Neuronal stem cell (in vitro differentiated cells): ENCODE data around the gene BDNF.
A peak's percentile ranks its signal among the peaks of the same experiment; 100 is the strongest.

ENCODE experiments used
- DNase-seq: peaks from one replicate; pipeline ENCODE4 v3.0.0-alpha.2; 2013; ENCODE audit warnings: low spot score
- H2AFZ ChIP-seq: one replicate; pipeline ENCODE4 v1.6.1; 2013; ENCODE audit warnings: mild to moderate bottlenecking, low read length, inconsistent platforms
- H2AK5ac ChIP-seq: 2 replicates; pipeline ENCODE4 v1.6.1; 2013; ENCODE audit warnings: low read depth, mild to moderate bottlenecking, inconsistent platforms, low read length, moderate library complexity, mixed read lengths
- H2BK120ac ChIP-seq: 2 replicates; pipeline ENCODE4 v1.6.1; 2013; ENCODE audit warnings: low read depth, mild to moderate bottlenecking, inconsistent platforms, low read length, moderate library complexity, mixed read lengths
- H2BK12ac ChIP-seq: one replicate; pipeline ENCODE4 v1.6.1; 2013; ENCODE audit warnings: low read length, inconsistent platforms
- H2BK15ac ChIP-seq: 2 replicates; pipeline ENCODE4 v1.6.1; 2013; ENCODE audit warnings: mild to moderate bottlenecking, low read length, inconsistent platforms, mixed read lengths
- H2BK5ac ChIP-seq: one replicate; pipeline ENCODE4 v1.6.1; 2013; ENCODE audit warnings: inconsistent platforms, mild to moderate bottlenecking, low read length, moderate library complexity
- H3K14ac ChIP-seq: one replicate; pipeline ENCODE4 v1.6.1; 2013; ENCODE audit warnings: low read length, inconsistent platforms
- H3K18ac ChIP-seq: 2 replicates; pipeline ENCODE4 v1.6.1; 2013; ENCODE audit warnings: low read length, inconsistent platforms
- H3K23ac ChIP-seq: 2 replicates; pipeline ENCODE4 v1.6.1; 2013; ENCODE audit warnings: low read depth, mild to moderate bottlenecking, mixed read lengths, low read length, inconsistent platforms; ENCODE audit not compliant: poor library complexity
- H3K27ac ChIP-seq: replicated peaks from 3 replicates; pipeline ENCODE4 v1.5.1; 2013; ENCODE audit warnings: low read length, inconsistent platforms
- H3K27me3 ChIP-seq, 3 experiments: 2 replicates each; pipeline ENCODE4 v1.6.1; 2013; ENCODE audit warnings: low read length in 3 of 3, mild to moderate bottlenecking in 2 of 3, inconsistent platforms in 1 of 3, low read depth in 1 of 3, mixed read lengths in 1 of 3, moderate library complexity in 1 of 3; ENCODE audit not compliant: control insufficient read depth in 3 of 3, insufficient read depth in 3 of 3
- H3K36me3 ChIP-seq, 2 donors: replicated peaks in 1 of 2; 2 replicates each; pipeline ENCODE4 v1.6.1; 2013; ENCODE audit warnings: low read length in 2 of 2; ENCODE audit not compliant: control insufficient read depth in 2 of 2, insufficient read depth in 2 of 2
- H3K4ac ChIP-seq: 2 replicates; pipeline ENCODE4 v1.6.1; 2013; ENCODE audit warnings: inconsistent platforms, mild to moderate bottlenecking, low read length, moderate library complexity
- H3K4me1 ChIP-seq, 2 donors: 1 replicate in 1 of 2; 2 replicates in 1 of 2; pipeline ENCODE4 v1.6.1; 2013; ENCODE audit warnings: low read length in 2 of 2, low read depth in 1 of 2; ENCODE audit not compliant: control insufficient read depth in 2 of 2, insufficient read depth in 1 of 2
- H3K4me2 ChIP-seq: one replicate; pipeline ENCODE4 v1.6.1; 2013; ENCODE audit warnings: mild to moderate bottlenecking, low read length, inconsistent platforms; ENCODE audit not compliant: insufficient read depth, poor library complexity, severe bottlenecking
- H3K4me3 ChIP-seq, 2 donors: 2 replicates each; pipeline ENCODE4 v1.5.1; 2013; ENCODE audit warnings: low read length in 2 of 2, mild to moderate bottlenecking in 2 of 2, inconsistent platforms in 1 of 2, moderate library complexity in 1 of 2
- H3K79me1 ChIP-seq: one replicate; pipeline ENCODE4 v1.6.1; 2013; ENCODE audit warnings: low read depth, mild to moderate bottlenecking, inconsistent platforms, low read length, moderate library complexity
- H3K9ac ChIP-seq: one replicate; pipeline ENCODE4 v1.6.1; 2013; ENCODE audit warnings: mild to moderate bottlenecking, low read depth, low read length, inconsistent platforms; ENCODE audit not compliant: poor library complexity
- H3K9me3 ChIP-seq, 2 donors: replicated peaks in 1 of 2; 2 replicates each; pipeline versions ENCODE3 to v1.6.1; 2013; ENCODE audit warnings: low read length in 2 of 2, mild to moderate bottlenecking in 2 of 2, inconsistent platforms in 1 of 2, low read depth in 1 of 2, mixed read lengths in 1 of 2, moderate library complexity in 1 of 2; ENCODE audit not compliant: control insufficient read depth in 2 of 2, insufficient read depth in 1 of 2
- H4K8ac ChIP-seq: one replicate; pipeline ENCODE4 v1.6.1; 2013; ENCODE audit warnings: low read depth, mild to moderate bottlenecking, inconsistent platforms, low read length, moderate library complexity
- H4K91ac ChIP-seq: one replicate; pipeline ENCODE4 v1.6.1; 2013; ENCODE audit warnings: low read length, low read depth, mild to moderate bottlenecking, inconsistent platforms; ENCODE audit not compliant: poor library complexity
- WGBS, 2 donors: extraction: QIAGEN DNeasy Blood & Tissue Kit; methylation state at CpG; one replicate each; pipeline ENCODE4 v1.1.7; 2013; ENCODE audit warnings: missing lambda C conversion rate in 2 of 2, mixed read lengths in 1 of 2; ENCODE audit not compliant: insufficient read length in 2 of 2, insufficient replicate concordance in 1 of 2; ENCODE audit errors: extremely low coverage in 2 of 2; 5-methylcytosine and 5-hydroxymethylcytosine counted together

BDNF gene

DNA sequence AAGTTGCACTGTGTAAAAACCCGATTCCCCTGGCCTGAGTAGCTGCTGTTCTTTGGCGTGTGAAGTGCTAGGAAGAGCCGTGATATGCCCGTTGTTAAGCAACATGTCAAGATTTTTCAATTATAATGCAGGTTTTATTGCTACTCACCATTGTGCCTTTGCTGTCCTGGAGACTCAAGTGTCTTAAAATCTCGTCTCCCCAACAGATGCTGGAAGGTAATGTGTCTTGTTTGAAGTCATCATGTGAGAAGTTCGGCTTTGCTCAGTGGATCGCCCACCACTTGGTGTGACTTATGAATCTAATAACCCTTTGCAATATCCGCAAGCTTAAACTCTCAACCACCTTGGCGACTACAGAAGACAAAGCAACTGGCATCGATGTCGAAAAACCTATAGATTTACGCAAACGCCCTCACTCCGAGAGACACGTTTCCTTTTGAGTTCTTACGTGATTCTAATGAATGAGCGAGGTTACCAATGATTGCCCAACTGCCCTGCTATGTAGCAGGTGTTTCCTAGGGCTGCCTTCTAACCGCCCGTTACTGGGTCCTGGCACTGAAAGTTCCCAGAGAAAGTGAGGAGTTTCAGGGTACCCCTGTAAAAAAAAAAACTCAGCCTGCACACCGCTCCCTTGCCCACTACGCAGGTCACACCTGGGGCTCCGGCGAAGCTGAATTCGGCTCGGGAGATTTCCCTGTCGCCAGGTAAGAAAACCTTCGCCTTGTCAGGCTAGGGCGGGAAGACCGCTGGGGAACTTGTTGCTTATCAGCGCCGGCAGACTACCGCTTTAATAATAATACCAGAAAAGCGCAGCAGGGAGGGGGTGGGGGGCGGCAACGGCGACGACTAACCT, 21.2 kb upstream of the BDNF start:
- H4K8ac ChIP-seq = no peak overlapping the region
- no peak overlapping the region for H3K14ac ChIP-seq
- H3K27me3 ChIP-seq = peaks cover 12 to 64% (median 34%) of the 10 kb centered on the region in 3 experiments
- H2BK15ac ChIP-seq = no peak overlapping the region
- H3K4me1 ChIP-seq = peaks cover 3 to 7% of the 10 kb centered on the region in 2 donors
- WGBS, 2 donors = no CpG with 5 or more reads among the region's 37 CpGs
- no peak overlapping the region for H4K91ac ChIP-seq
- H3K9me3 ChIP-seq = no peaks in the 10 kb centered on the region
- H2AK5ac ChIP-seq = no peak overlapping the region
- no peak for DNase-seq
- peak overlapping the region in 1 of 2 donors; percentile 42 for H3K4me3 ChIP-seq
- H2BK5ac ChIP-seq = no peak overlapping the region
- H3K9ac ChIP-seq = no peak overlapping the region
- no peak overlapping the region for H2BK120ac ChIP-seq
- peak overlapping the region; percentile 85 for H3K4me2 ChIP-seq
- no peaks in the 10 kb centered on the region for H3K79me1 ChIP-seq
- H3K23ac ChIP-seq = no peak overlapping the region
- H2AFZ ChIP-seq = peak overlapping the region; percentile 91
- H3K4ac ChIP-seq = no peak overlapping the region
- no peak overlapping the region for H2BK12ac ChIP-seq
- H3K18ac ChIP-seq = no peak overlapping the region
- no peaks in the 10 kb centered on the region for H3K36me3 ChIP-seq
- no peak overlapping the region for H3K27ac ChIP-seq

DNA sequence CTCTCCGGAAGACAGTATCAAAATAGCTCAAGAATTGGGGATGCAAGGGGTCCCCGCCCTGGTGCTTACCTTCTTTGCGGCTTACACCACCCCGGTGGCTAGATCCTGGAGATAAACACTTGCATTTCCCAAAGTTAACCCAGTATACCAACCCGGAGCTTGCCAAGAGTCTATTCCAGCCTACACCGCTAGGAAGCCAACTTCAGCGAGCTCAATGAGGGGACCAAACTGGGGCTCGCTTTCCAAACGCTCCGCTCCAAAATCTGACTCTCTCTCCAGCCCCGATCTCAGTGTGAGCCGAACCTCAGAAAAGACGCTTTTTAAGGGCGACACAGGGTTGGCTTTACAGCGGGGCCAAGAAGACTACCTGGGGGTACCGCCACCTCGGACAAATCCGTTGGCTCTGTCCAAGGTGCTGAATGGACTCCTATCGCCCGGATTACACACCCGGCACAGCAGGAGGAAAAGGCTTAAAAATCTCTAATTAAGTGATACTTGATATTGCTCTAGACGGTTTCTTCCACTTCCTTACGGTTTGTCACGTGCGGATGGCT, 20.1 kb upstream of the BDNF start:
- WGBS, 2 donors = no CpG with 5 or more reads among the region's 25 CpGs
- H3K4me3 ChIP-seq = no peak overlapping the region

DNA sequence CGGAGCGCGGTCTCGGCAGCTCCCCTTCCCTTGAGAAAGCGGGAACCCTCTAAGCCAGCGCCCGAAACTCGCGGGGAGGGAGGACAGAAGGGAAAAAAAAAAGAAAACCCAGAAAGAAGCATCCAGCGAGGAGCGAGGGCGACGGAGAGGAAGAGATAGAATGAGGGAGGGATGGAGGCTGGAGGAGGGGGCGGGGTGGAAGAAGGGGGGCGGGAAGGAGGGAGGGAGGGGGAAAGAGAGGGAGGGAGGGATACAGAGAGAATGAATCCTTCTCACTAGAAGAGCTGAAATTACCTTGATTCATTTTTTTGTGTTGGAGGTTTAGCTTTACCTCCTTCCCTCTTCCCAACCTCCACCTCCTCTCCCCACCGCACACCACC, 19.3 kb upstream of the BDNF start:
- H2BK5ac ChIP-seq = no peak overlapping the region
- peak overlapping the region; percentile 6 for H3K23ac ChIP-seq
- H3K4me3 ChIP-seq = peak overlapping the region; percentile 59 to 78
- peak overlapping the region; percentile 93 for H2AFZ ChIP-seq
- no peak overlapping the region for H2AK5ac ChIP-seq
- H3K9ac ChIP-seq = peak overlapping the region; percentile 32
- H3K4me2 ChIP-seq = peak overlapping the region; percentile 96
- H3K27me3 ChIP-seq = peaks cover 12 to 56% (median 34%) of the 10 kb centered on the region in 3 experiments
- H2BK15ac ChIP-seq = no peak overlapping the region
- H3K27ac ChIP-seq = peak overlapping the region; percentile 88
- no peaks in the 10 kb centered on the region for H3K36me3 ChIP-seq
- no CpG with 5 or more reads among the region's 16 CpGs for whole genome bisulfite sequencing, 2 donors
- H3K14ac ChIP-seq = no peak overlapping the region
- H3K9me3 ChIP-seq = no peaks in the 10 kb centered on the region
- H4K91ac ChIP-seq = no peak overlapping the region
- H4K8ac ChIP-seq = no peak overlapping the region
- H2BK120ac ChIP-seq = peak overlapping the region; percentile 18
- H2BK12ac ChIP-seq = no peak overlapping the region
- no peaks in the 10 kb centered on the region for H3K79me1 ChIP-seq
- DNase-seq = no peak
- H3K18ac ChIP-seq = peak overlapping the region; percentile 59
- H3K4me1 ChIP-seq = peaks cover 3 to 7% of the 10 kb centered on the region in 2 donors
- H3K4ac ChIP-seq = no peak overlapping the region

More for the DNA sequence above, 20.1 kb upstream of the BDNF start:
- Histone ChIP-seq H3K18ac (no peak overlapping the region), H3K14ac (no peak overlapping the region), H2BK120ac (no peak overlapping the region), H3K23ac (no peak overlapping the region), H3K9me3 (no peaks in the 10 kb centered on the region), H2BK5ac (no peak overlapping the region), H4K8ac (no peak overlapping the region), H4K91ac (no peak overlapping the region), H3K27ac (no peak overlapping the region), H3K79me1 (no peaks in the 10 kb centered on the region), H3K4me2 (no peak overlapping the region), H3K4ac (no peak overlapping the region), H3K36me3 (no peaks in the 10 kb centered on the region), H2BK12ac (no peak overlapping the region), H2AK5ac (no peak overlapping the region), H2BK15ac (no peak overlapping the region), H3K27me3 (peaks cover 12 to 57% (median 34%) of the 10 kb centered on the region in 3 experiments), H3K4me1 (peaks cover 3 to 7% of the 10 kb centered on the region in 2 donors), H2AFZ (no peak overlapping the region), H3K9ac (no peak overlapping the region)
- peak; percentile 88 for DNase-seq

DNA sequence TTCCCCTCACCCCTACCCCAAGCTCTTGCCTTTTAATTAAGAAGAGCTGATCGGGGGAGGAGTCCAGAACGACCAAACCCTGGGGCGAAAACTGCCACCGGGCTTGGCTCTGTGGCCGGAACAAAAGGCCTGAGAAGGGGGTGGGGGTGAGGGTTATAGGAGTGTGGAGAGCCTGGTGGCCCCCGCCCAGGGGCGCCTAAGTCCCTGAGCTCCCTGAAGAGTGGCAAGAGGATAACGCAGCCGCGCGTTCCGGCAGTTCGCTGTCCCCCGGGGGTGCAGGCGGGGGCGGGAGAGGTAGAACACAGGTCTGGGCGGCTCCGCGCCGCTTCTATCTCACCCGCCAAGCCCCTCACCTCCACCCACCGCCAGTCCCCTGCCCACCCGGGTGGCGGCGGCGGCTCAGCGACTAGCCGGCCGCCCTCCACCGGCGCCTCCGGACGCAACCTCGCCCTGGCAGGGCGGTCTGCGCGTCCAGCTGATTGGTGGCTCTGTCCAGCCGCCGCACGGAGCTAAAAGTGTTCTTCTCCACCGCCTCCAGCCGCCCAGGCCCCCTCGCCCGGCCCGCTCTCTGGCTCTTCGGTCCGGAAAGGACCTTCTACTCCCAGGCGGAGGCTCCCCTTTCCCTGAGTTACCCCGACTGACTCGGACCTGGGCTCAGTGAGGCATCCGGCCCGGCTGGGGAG, 18.7 kb upstream of the BDNF start:
- WGBS, 2 donors = no CpG with 5 or more reads among the region's 52 CpGs
- Histone ChIP-seq H3K4me1 (peaks cover 3 to 7% of the 10 kb centered on the region in 2 donors), H2BK5ac (no peak overlapping the region), H2AFZ (peak overlapping the region; percentile 93), H3K79me1 (no peaks in the 10 kb centered on the region), H3K4me2 (peak overlapping the region; percentile 96), H3K36me3 (no peaks in the 10 kb centered on the region), H3K4ac (no peak overlapping the region), H3K27ac (peak overlapping the region; percentile 88), H3K27me3 (peaks cover 12 to 52% (median 34%) of the 10 kb centered on the region in 3 experiments), H3K14ac (peak overlapping the region; percentile 65), H4K91ac (no peak overlapping the region), H3K9ac (peak overlapping the region; percentile 32), H2BK120ac (peak overlapping the region; percentile 18), H2BK12ac (no peak overlapping the region), H3K18ac (peak overlapping the region; percentile 88), H3K4me3 (peak overlapping the region; percentile 59 to 78), H3K23ac (peak overlapping the region; percentile 6), H2BK15ac (no peak overlapping the region), H3K9me3 (no peaks in the 10 kb centered on the region), H2AK5ac (no peak overlapping the region), H4K8ac (no peak overlapping the region)
- peak; percentile 70 for DNase-seq
